Neural cell (in vitro differentiated cells): ENCODE results near the gene IGF2BP2. TPM values are rescaled to one million over a fixed set of nuclear protein-coding genes. Genes with fewer than 3 reads are reported as not detected.
A peak's percentile ranks its signal among the peaks of the same experiment; 100 is the strongest.

Experiments used
- H2AFZ ChIP-seq: fragments of 200-600, 300-800 bp; sonication (generic), shearing (Covaris generic); 2 replicates; pipeline ENCODE4 v1.6.0; 2014; ENCODE audit warnings: low read depth, mild to moderate bottlenecking, antibody characterized with exemption, low read length, moderate library complexity
- H3F3A ChIP-seq: fragments of 200-600 bp; shearing (Covaris generic); 2 replicates; pipeline ENCODE4 v1.6.1; 2016; ENCODE audit warnings: mild to moderate bottlenecking, moderate library complexity, mixed read lengths, antibody characterized with exemption, low read length; ENCODE audit not compliant: insufficient read depth, poor library complexity, severe bottlenecking
- H3K27ac ChIP-seq: fragments of 200-600, 300-800 bp; sonication (generic), shearing (Covaris generic); 2 replicates; pipeline ENCODE4 v1.5.1; 2014; ENCODE audit warnings: mild to moderate bottlenecking, low read length, moderate library complexity
- H3K27me3 ChIP-seq: fragments of 300-800, 200-600 bp; sonication (generic), shearing (Covaris generic); 2 replicates; pipeline ENCODE4 v1.6.0; 2014; ENCODE audit warnings: mild to moderate bottlenecking, low read depth, low read length, moderate library complexity; ENCODE audit not compliant: insufficient read depth
- H3K36me3 ChIP-seq: fragments of 300-800, 200-600 bp; sonication (generic), shearing (Covaris generic); 2 replicates; pipeline ENCODE4 v1.5.1; 2014; ENCODE audit warnings: mild to moderate bottlenecking, antibody characterized with exemption, low read length, moderate library complexity; ENCODE audit not compliant: insufficient read depth
- H3K4me2 ChIP-seq: fragments of 300-800, 200-600 bp; sonication (generic), shearing (Covaris generic); 2 replicates; pipeline ENCODE4 v1.6.0; 2014; ENCODE audit warnings: mild to moderate bottlenecking, low read length
- H3K4me3 ChIP-seq: fragments of 300-800, 200-600 bp; sonication (generic), shearing (Covaris generic); 2 replicates; pipeline ENCODE4 v1.5.1; 2014; ENCODE audit warnings: mild to moderate bottlenecking, low read length, moderate library complexity
- H3K79me2 ChIP-seq: fragments of 200-600 bp; shearing (Covaris generic); replicated peaks from 2 replicates; pipeline ENCODE4 v1.6.0; 2014; ENCODE audit warnings: mild to moderate bottlenecking, low read length, moderate library complexity; ENCODE audit not compliant: insufficient read depth
- H3K9ac ChIP-seq: fragments of 300-800, 200-600 bp; sonication (generic), shearing (Covaris generic); 2 replicates; pipeline ENCODE4 v1.6.1; 2016; ENCODE audit warnings: mild to moderate bottlenecking, low read length, mixed read lengths
- H3K9me2 ChIP-seq: fragments of 200-600 bp; shearing (Covaris generic); 2 replicates; pipeline ENCODE4 v1.6.1; 2016; ENCODE audit warnings: mild to moderate bottlenecking, low read length, mixed read lengths; ENCODE audit not compliant: insufficient read depth
- H3K9me3 ChIP-seq: fragments of 200-600, 300-800 bp; sonication (generic), shearing (Covaris generic); 2 replicates; pipeline ENCODE4 v1.6.1; 2016; ENCODE audit warnings: mild to moderate bottlenecking, mixed run types, low read length, moderate library complexity, mixed read lengths
- H4K20me1 ChIP-seq: fragments of 200-600 bp; shearing (Covaris generic); 2 replicates; pipeline ENCODE4 v1.6.1; 2016; ENCODE audit warnings: mild to moderate bottlenecking, mixed run types; ENCODE audit not compliant: insufficient read depth
- CTCF ChIP-seq: fragments of 450-650 bp; IDR thresholded peaks from 2 replicates; pipeline ENCODE4 v1.5.1; 2014; ENCODE audit warnings: antibody characterized with exemption, mild to moderate bottlenecking, moderate library complexity; ENCODE audit not compliant: poor library complexity, severe bottlenecking
- EP300 ChIP-seq: fragments of 450-650 bp; conservative IDR thresholded peaks from 2 replicates; pipeline ENCODE4 v1.6.1; 2014; ENCODE audit warnings: antibody characterized with exemption, mild to moderate bottlenecking, moderate library complexity; ENCODE audit not compliant: poor library complexity, severe bottlenecking
- EZH2 ChIP-seq: fragments of 200-600, 300-800 bp; shearing (Covaris generic), sonication (generic); IDR thresholded peaks from 2 replicates; pipeline ENCODE4 v1.6.1; 2014; ENCODE audit warnings: antibody characterized with exemption, low read length, borderline replicate concordance, mild to moderate bottlenecking; ENCODE audit not compliant: insufficient read depth, poor library complexity, severe bottlenecking
- MXI1 ChIP-seq: fragments of 450-650 bp; conservative IDR thresholded peaks from 2 replicates; pipeline ENCODE4 v1.6.1; 2014; ENCODE audit warnings: antibody characterized with exemption, mild to moderate bottlenecking; ENCODE audit not compliant: poor library complexity, severe bottlenecking
- POLR2AphosphoS5 ChIP-seq: IDR thresholded peaks from 2 replicates; pipeline ENCODE4 v1.6.1; 2012
- RAD21 ChIP-seq: fragments of 450-650 bp; conservative IDR thresholded peaks from 2 replicates; pipeline ENCODE4 v1.6.1; 2014; ENCODE audit warnings: antibody characterized with exemption, mild to moderate bottlenecking, moderate library complexity
- REST ChIP-seq: IDR thresholded peaks from 2 replicates; pipeline ENCODE4 v1.6.1; 2012; ENCODE audit warnings: borderline replicate concordance
- SMC3 ChIP-seq: fragments of 450-650 bp; conservative IDR thresholded peaks from 2 replicates; pipeline ENCODE4 v1.6.1; 2014; ENCODE audit warnings: antibody characterized with exemption, mild to moderate bottlenecking, moderate library complexity; ENCODE audit not compliant: poor library complexity
- TAF1 ChIP-seq: IDR thresholded peaks from 2 replicates; pipeline ENCODE4 v1.6.1; 2012; ENCODE audit warnings: low read depth
- polyA plus RNA-seq: library from polyadenylated mRNA; depleted of rRNA; stranded (reverse); fragments of >200 nt; gene quantifications from 2 replicates; pipeline ENCODE4 v1.2.3, GENCODE V29; 2014

Gene IGF2BP2
- polyA plus RNA-seq, 1 donor from 2014 or later = 46.6 TPM

- Histone ChIP-seq H3K9ac (no peak overlapping the region), H3K9me2 (no peaks in the 10 kb centered on the region), H3K79me2 (peaks cover 99% of the 10 kb centered on the region), H3F3A (no peaks in the 10 kb centered on the region), H3K27me3 (no peaks in the 10 kb centered on the region), H3K27ac (no peak overlapping the region), H2AFZ (no peak overlapping the region), H4K20me1 (peaks cover 37% of the 10 kb centered on the region), H3K9me3 (no peaks in the 10 kb centered on the region), H3K4me3 (peak overlapping the region; percentile 22), H3K36me3 (no peaks in the 10 kb centered on the region), H3K4me2 (no peak overlapping the region)
- TF ChIP-seq EZH2 (no peak), REST (no peak), RAD21 (no peak), POLR2AphosphoS5 (no peak), CTCF (no peak), MXI1 (no peak), SMC3 (no peak), EP300 (no peak), TAF1 (no peak)
Measured at GRCh38 chr3:185764163-185764979, 60.5 kb downstream of the IGF2BP2 start.

- no peak overlapping the region for H3K4me3 ChIP-seq
- no peaks in the 10 kb centered on the region for H3K9me2 ChIP-seq
- TF ChIP-seq SMC3 = no peak
- no peak for TF ChIP-seq POLR2AphosphoS5
- TF ChIP-seq EZH2 = no peak
- no peak for TF ChIP-seq TAF1
- TF ChIP-seq REST = no peak
- H3K9me3 ChIP-seq = no peaks in the 10 kb centered on the region
- no peak overlapping the region for H3K4me2 ChIP-seq
- H3K27ac ChIP-seq = no peak overlapping the region
- H3K36me3 ChIP-seq = no peaks in the 10 kb centered on the region
- no peak overlapping the region for H2AFZ ChIP-seq
- no peaks in the 10 kb centered on the region for H3F3A ChIP-seq
- no peak overlapping the region for H3K9ac ChIP-seq
- no peaks in the 10 kb centered on the region for H3K27me3 ChIP-seq
- peaks cover 99% of the 10 kb centered on the region for H3K79me2 ChIP-seq
- peaks cover 45% of the 10 kb centered on the region for H4K20me1 ChIP-seq
Measured at GRCh38 chr3:185763347-185764005, 61.4 kb downstream of the IGF2BP2 start.
